ENCODE data around the gene RNASE9.

- TF ChIP-seq CTCF (IDR thresholded peaks at IDR 0.05; ENCODE audit: low read length) = no peak
- no peak for TF ChIP-seq EZH2 (IDR thresholded peaks at IDR 0.05; ENCODE audit: borderline replicate concordance, low read length)
These were observed 8.2 kb upstream of the RNASE9 start for GRCh38 chr14:20569066-20569465.
